K562 treated with DMSO at 1 percent for 24 hours (cell line): ENCODE data around the gene ACACA. TPM values are rescaled to one million over a fixed set of nuclear protein-coding genes. Genes with fewer than 3 reads are reported as not detected.

ENCODE experiments used
- total RNA-seq: library from RNA; unstranded; fragments of 300-600 nt; gene quantifications from 2 replicates; pipeline ENCODE4 v1.2.3, GENCODE V29; 2022; ENCODE audit warnings: low read depth; ENCODE audit not compliant: insufficient read depth

Gene ACACA
- total RNA-seq, result 29.8 and 32.4 TPM in 2 replicates

DNA sequence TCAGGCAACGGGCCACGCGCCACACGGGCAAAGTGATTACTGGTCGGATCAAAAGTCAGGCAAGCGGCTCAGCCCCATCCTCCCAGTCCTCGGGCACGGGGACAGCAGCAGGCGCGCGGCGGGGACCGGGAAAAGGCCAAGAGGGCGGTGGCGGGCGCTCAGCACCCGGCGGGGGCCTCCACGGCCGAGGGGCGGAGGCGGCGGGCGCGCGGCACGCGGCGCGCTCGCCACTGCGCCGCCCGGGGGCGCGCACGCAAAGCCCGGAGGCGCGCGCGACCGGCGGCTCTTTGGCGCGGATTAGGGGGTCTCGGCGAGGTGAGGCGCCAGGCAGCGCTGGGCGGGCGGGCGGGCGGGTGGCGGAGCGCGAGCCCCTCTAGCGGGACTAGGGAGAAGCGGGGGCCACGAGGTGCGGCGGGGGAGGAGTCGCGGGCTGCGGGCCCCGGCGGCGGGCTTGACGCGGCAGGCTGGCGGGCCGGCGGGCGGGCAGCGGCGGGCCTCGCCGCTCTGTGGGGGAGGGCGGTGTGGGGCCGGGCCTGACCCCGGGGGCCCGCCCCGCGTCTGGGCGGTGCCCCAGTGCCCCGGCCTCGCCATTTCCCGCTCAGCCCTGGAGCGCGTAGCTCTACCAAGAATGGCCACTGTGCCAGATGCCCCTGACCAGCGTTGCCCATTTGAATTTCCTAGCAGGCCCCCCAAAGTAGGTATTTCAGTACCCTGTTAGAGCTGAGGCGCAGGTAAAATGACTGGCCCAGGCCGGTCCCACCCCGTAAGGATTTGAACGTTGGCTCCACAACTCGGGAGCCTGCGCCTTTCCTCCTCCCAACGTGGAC, at the start of gene ACACA, which contains the start of gene TADA2A:
Gene ACACA, minus strand, starts transcription at position 202 of the 827 bp plus-strand sequence. CDS start 537 bp downstream, outside the sequence.
Gene TADA2A, plus strand, starts transcription at position 252 of the 827 bp plus-strand sequence. CDS start 4,480 bp downstream, outside the sequence.

GRCh38 chr17:37375706-37376105, 30.9 kb downstream of the ACACA start, which contains the start of gene C17orf78:
TSS of gene C17orf78 (plus strand) at chr17:37375985. CDS start at chr17:37376093, 108 bp downstream.

Other genes starting within 250 kb of the ACACA start
- not detected in 2 replicates for gene C17orf78, start 30.9 kb downstream of the ACACA start, total RNA-seq
- 4.8 and 7.4 TPM in 2 replicates for gene TADA2A, start 50 bp upstream of the ACACA start, total RNA-seq
- 36.3 and 38.5 TPM in 2 replicates for gene DUSP14, start 83.1 kb upstream of the ACACA start, total RNA-seq
- 16.4 and 23.4 TPM in 2 replicates for gene SYNRG, start 202.6 kb upstream of the ACACA start, total RNA-seq
- 8.7 and 9.2 TPM in 2 replicates for gene DDX52, start 236.6 kb upstream of the ACACA start, total RNA-seq